Endothelial cell of umbilical vein (primary cell): ENCODE data around the gene NUDT8. TPM values are rescaled to one million over a fixed set of nuclear protein-coding genes. Genes with fewer than 3 reads are reported as not detected.
"Not testable (repeated sequence)": the region's sequence is repeated elsewhere in the genome, so short reads cannot be mapped to it uniquely, and the experiment has no call there.

Source experiments
- BruUV-seq: library from RNA; stranded (reverse); fragments of 400-500 nt; replicated peaks from 2 replicates; lab custom pipeline; 2021; lab: Mats Ljungman, UMichigan
- CTCF ChIA-PET: fragments of 300-600, 350-600 bp; sonication (Branson Sonifier 250); formaldehyde crosslinking; loops from one replicate; lab custom pipeline; 2021; ENCODE audit warnings: antibody characterized with exemption, inconsistent platforms; lab: Charles Lee
- POLR2A ChIA-PET: fragments of 300-600, 350-600 bp; sonication (Branson Sonifier 250); formaldehyde crosslinking; loops from one replicate; lab custom pipeline; 2021; ENCODE audit warnings: antibody characterized with exemption, inconsistent platforms; lab: Charles Lee
- DNase-seq: peaks from one replicate; pipeline ENCODE4 v3.0.0-alpha.2; 2011; ENCODE audit warnings: low read depth, low spot score
- FAIRE-seq: peaks from 2 replicates; lab custom pipeline; 2011; peaks lifted over from hg19 to GRCh38; lab: Jason Lieb, UNC
- H2AFZ ChIP-seq: 2 replicates; pipeline ENCODE4 v1.6.0; 2012; ENCODE audit warnings: low read depth, low read length, control low read depth, inconsistent platforms
- H3K27ac ChIP-seq: 2 replicates; pipeline ENCODE4 v1.5.1; 2011; ENCODE audit warnings: low read depth, mild to moderate bottlenecking, control low read depth, low read length, moderate library complexity; ENCODE audit not compliant: insufficient read depth
- H3K27me3 ChIP-seq, 2 experiments: 2 replicates each; pipeline versions ENCODE4 v1.6.0 to v1.6.1; 2011; ENCODE audit warnings: low read length in 2 of 2, mixed read lengths in 1 of 2; ENCODE audit not compliant: control insufficient read depth in 2 of 2, insufficient read depth in 2 of 2
- H3K36me3 ChIP-seq, 2 experiments: 2 replicates in 1 of 2; 3 replicates in 1 of 2; pipeline ENCODE4 v1.5.1; 2011; ENCODE audit warnings: low read length in 2 of 2, mild to moderate bottlenecking in 1 of 2, moderate library complexity in 1 of 2; ENCODE audit not compliant: control insufficient read depth in 2 of 2, insufficient read depth in 2 of 2; ENCODE audit errors: extremely low read depth in 1 of 2
- H3K4me1 ChIP-seq: 3 replicates; pipeline ENCODE4 v1.5.1; 2011; ENCODE audit warnings: mild to moderate bottlenecking, low read length; ENCODE audit not compliant: control insufficient read depth, insufficient read depth; ENCODE audit errors: extremely low read depth
- H3K4me2 ChIP-seq: 2 replicates; pipeline ENCODE4 v1.6.1; 2011; ENCODE audit warnings: low read length, control low read depth, mixed read lengths; ENCODE audit not compliant: insufficient read depth
- H3K4me3 ChIP-seq, 3 experiments: fragments of 200-600 bp in 1 of 3; sonication (generic), shearing (Covaris generic) in 1 of 3; replicated peaks in 1 of 3; 2 replicates each; pipeline ENCODE4 v1.5.1; 2011 to 2016; ENCODE audit warnings: control low read depth in 3 of 3, low read length in 3 of 3, mild to moderate bottlenecking in 2 of 3, inconsistent platforms in 1 of 3, low read depth in 1 of 3, moderate library complexity in 1 of 3; ENCODE audit not compliant: insufficient read depth in 1 of 3
- H3K79me2 ChIP-seq: 2 replicates; pipeline ENCODE4 v1.6.0; 2012; ENCODE audit warnings: low read length, inconsistent platforms; ENCODE audit not compliant: control insufficient read depth, insufficient read depth
- H3K9ac ChIP-seq: replicated peaks from 2 replicates; pipeline ENCODE3; 2011; ENCODE audit warnings: low read length, control low read depth; ENCODE audit not compliant: insufficient read depth; ENCODE audit errors: extremely low read depth
- H3K9me1 ChIP-seq: replicated peaks from 3 replicates; pipeline ENCODE4 v1.6.0; 2011; ENCODE audit warnings: mild to moderate bottlenecking, low read length; ENCODE audit not compliant: control insufficient read depth, insufficient read depth; ENCODE audit errors: extremely low read depth
- H3K9me3 ChIP-seq: replicated peaks from 2 replicates; pipeline ENCODE4 v1.5.1; 2012; ENCODE audit warnings: low read length, inconsistent platforms; ENCODE audit not compliant: control insufficient read depth, insufficient read depth
- H4K20me1 ChIP-seq: replicated peaks from 2 replicates; pipeline ENCODE3; 2011; ENCODE audit warnings: mild to moderate bottlenecking, low read length; ENCODE audit not compliant: control insufficient read depth, insufficient read depth; ENCODE audit errors: extremely low read depth
- CTCF ChIP-seq, 2 donors: IDR thresholded peaks; 1 replicate in 1 of 2; 2 replicates in 1 of 2; pipeline ENCODE4 v1.5.1; 2011; ENCODE audit warnings: low read length in 2 of 2, mild to moderate bottlenecking in 2 of 2, moderate library complexity in 2 of 2, control low read depth in 1 of 2, inconsistent platforms in 1 of 2, low read depth in 1 of 2; ENCODE audit not compliant: insufficient read depth in 1 of 2; ENCODE audit errors: extremely low read depth in 1 of 2
- EZH2 ChIP-seq: IDR thresholded peaks from 2 replicates; pipeline ENCODE4 v1.6.1; 2012; ENCODE audit warnings: borderline replicate concordance, low read depth, mild to moderate bottlenecking, moderate library complexity, low read length, inconsistent platforms; ENCODE audit not compliant: severe bottlenecking
- FOS ChIP-seq: IDR thresholded peaks from 2 replicates; pipeline ENCODE4 v1.6.1; 2011; ENCODE audit warnings: mild to moderate bottlenecking, low read length, moderate library complexity, borderline replicate concordance; ENCODE audit not compliant: insufficient read depth
- GATA2 ChIP-seq: IDR thresholded peaks from 2 replicates; pipeline ENCODE4 v1.7.0; 2011; ENCODE audit warnings: low read depth, mild to moderate bottlenecking, moderate library complexity, mixed read lengths, low read length; ENCODE audit not compliant: insufficient read length, insufficient read depth
- JUN ChIP-seq: IDR thresholded peaks from 2 replicates; pipeline ENCODE4 v1.6.1; 2011; ENCODE audit warnings: borderline replicate concordance, low read depth; ENCODE audit not compliant: insufficient read length, insufficient read depth
- MAX ChIP-seq: IDR thresholded peaks from 2 replicates; pipeline ENCODE4 v1.6.1; 2011; ENCODE audit not compliant: insufficient read depth, insufficient read length
- MYC ChIP-seq: IDR thresholded peaks from one replicate; pipeline ENCODE4 v1.6.1; 2011; ENCODE audit warnings: mild to moderate bottlenecking, low read depth, low read length
- POLR2A ChIP-seq: IDR thresholded peaks from 2 replicates; pipeline ENCODE4 v1.6.1; 2012; ENCODE audit warnings: low read depth, mild to moderate bottlenecking, control low read depth, low read length
- POLR2AphosphoS5 ChIP-seq: IDR thresholded peaks from 2 replicates; pipeline ENCODE4 v1.6.1; 2012; ENCODE audit warnings: low read depth, mild to moderate bottlenecking, control low read depth, low read length, moderate library complexity; ENCODE audit not compliant: insufficient read depth
- dilution Hi-C: fragments of 300-500 bp; cut with MboI; formaldehyde crosslinking; loops from one replicate; pipeline ENCODE4 v1.15.0; 2019; ENCODE audit warnings: low sequenced_read_pairs; ENCODE audit not compliant: extremely low pct_ligation_motif_present
- intact Hi-C: fragments of 100-400 bp; cut with micrococcal nuclease; formaldehyde crosslinking; loops from one replicate; pipeline ENCODE4 v1.10.0; 2022
- polyA plus RNA-seq, 4 experiments: library from polyadenylated mRNA; depleted of rRNA in 3 of 4; stranded (reverse) in 3 of 4; unstranded in 1 of 4; fragments of >200 nt; gene quantifications; 2 replicates each; pipeline versions ENCODE4 v1.2.1 to v1.2.3, GENCODE V29; 2011 to 2012; ENCODE audit warnings: missing spikeins in 1 of 4
- total RNA-seq: library from RNA; stranded (reverse); gene quantifications from 2 replicates; pipeline ENCODE4 v1.2.3, GENCODE V29; 2021

Gene NUDT8
- total and polyA plus RNA-seq, 2 donors (not counting 3 experiments of a cell fraction or from before 2014, with no cell fraction given): 14.1 to 20.4 TPM

- FAIRE-seq, H3K9me3 ChIP-seq, H3K4me2 ChIP-seq, BruUV-seq, H2AFZ ChIP-seq, H3K4me3 ChIP-seq, H3K4me1 ChIP-seq, H4K20me1 ChIP-seq, POLR2A ChIA-PET, dilution Hi-C loops, H3K27ac ChIP-seq, H3K9me1 ChIP-seq, DNase-seq, H3K36me3 ChIP-seq, H3K79me2 ChIP-seq, H3K9ac ChIP-seq, intact Hi-C loops: not testable (repeated sequence)
- peaks cover 14 to 21% of the 10 kb centered on the region in 2 experiments for H3K27me3 ChIP-seq
- CTCF ChIA-PET: interaction anchor here (2.3 kb wide), 1 partner anchor 11 kb away, joined by 11 read pairs; the partner anchor contains the start of gene NUDT8
These were observed 10.7 kb downstream of the NUDT8 start for GRCh38 chr11:67618901-67619659.

GRCh38 chr11:67617243-67617953 is 12.3 kb downstream of the NUDT8 start:
- no peak overlapping the region for H3K27ac ChIP-seq
- FAIRE-seq: no peak
- H2AFZ ChIP-seq: no peak overlapping the region
- no peaks in the 10 kb centered on the region for H3K4me1 ChIP-seq
- no peak for TF ChIP-seq CTCF (IDR thresholded peaks at IDR 0.05; ENCODE audit: extremely low read depth in 1 of 2, insufficient read depth in 1 of 2, low read depth in 1 of 2, low read length in 2 of 2)
- no peak for TF ChIP-seq EZH2
- TF ChIP-seq MYC: no peak
- no peak for TF ChIP-seq FOS
- TF ChIP-seq MAX: no peak
- no peak for TF ChIP-seq JUN
- TF ChIP-seq POLR2A: no peak
- no peak for TF ChIP-seq POLR2AphosphoS5
- no peak for TF ChIP-seq GATA2
- no peaks in the 10 kb centered on the region for H3K9me1 ChIP-seq
- H4K20me1 ChIP-seq: no peaks in the 10 kb centered on the region
- peaks cover 14 to 21% of the 10 kb centered on the region in 2 experiments for H3K27me3 ChIP-seq
- no TSS peak for BruUV-seq
- H3K79me2 ChIP-seq: no peaks in the 10 kb centered on the region
- dilution Hi-C loops: no loop called here
- CTCF ChIA-PET: interaction anchor here (6.8 kb wide), 1 partner anchor 11 kb away, joined by 98 read pairs; the partner anchor contains the start of gene NUDT8
- no peaks in the 10 kb centered on the region for H3K36me3 ChIP-seq
- POLR2A ChIA-PET: no interaction called here
- intact Hi-C loops: no loop called here
- no peak overlapping the region for H3K4me3 ChIP-seq
- H3K4me2 ChIP-seq: no peak overlapping the region
- H3K9ac ChIP-seq: no peak overlapping the region
- H3K9me3 ChIP-seq: no peaks in the 10 kb centered on the region
- no peak for DNase-seq
